ENCODE data around the gene PAGE2B.
"Not testable (repeated sequence)": the region's sequence is repeated elsewhere in the genome, so short reads cannot be mapped to it uniquely, and the experiment has no call there.

Gene PAGE2B

DNA sequence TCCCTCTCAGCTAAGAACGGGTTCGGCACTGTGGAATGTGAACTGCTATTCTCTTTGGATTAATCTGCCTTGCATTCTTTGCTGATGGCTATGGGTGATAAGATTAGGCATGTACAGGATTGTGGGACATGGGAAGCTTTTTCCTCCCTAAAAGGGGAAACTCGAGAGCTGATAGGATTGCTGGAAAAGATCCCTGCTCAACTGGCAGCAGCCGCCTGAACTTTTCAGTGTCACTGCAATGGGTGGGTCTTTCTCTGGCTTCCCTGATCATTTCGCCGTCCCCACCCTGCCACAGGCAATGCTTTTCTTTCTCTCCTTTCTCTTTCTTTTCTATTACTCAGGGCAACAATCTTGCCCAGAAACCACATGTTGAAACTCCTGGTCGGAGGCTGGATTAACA, 34.5 kb downstream of the PAGE2B start:
- no peak for DNase-seq (ENCODE audit: low spot score)

DNA sequence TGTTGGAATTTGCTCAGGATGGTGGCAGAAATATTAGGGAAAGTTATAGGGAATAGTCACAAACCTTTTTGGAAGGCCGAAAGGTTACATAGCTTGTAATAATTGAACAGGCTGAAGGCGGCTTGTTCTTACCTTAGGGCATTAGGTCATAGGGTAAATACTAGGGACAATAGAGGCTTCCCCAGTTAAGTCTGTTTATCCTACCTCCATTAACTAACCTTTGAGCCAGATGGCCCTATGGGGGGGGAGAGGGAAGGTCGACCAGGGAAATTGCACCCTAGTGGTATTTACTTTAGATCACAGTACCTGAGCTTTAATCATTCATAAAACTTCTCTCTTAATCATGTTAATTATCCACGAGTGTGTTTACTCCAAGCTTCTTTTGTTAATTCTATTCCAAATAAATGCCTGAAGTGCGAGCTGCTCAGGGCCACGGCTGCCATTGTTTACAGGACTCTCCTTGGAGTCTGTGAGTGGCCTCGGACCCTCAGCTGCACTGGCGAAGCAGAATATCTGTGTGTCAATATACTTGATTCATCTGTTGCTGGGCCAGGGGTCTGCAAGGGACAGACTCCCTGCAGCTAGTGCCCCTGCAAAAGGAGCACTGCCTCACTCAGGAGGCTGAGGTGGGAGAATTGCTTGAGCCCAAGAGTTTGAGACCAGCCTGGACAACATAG, 36.9 kb downstream of the PAGE2B start:
- DNase-seq (ENCODE audit: low spot score) = no peak

DNA sequence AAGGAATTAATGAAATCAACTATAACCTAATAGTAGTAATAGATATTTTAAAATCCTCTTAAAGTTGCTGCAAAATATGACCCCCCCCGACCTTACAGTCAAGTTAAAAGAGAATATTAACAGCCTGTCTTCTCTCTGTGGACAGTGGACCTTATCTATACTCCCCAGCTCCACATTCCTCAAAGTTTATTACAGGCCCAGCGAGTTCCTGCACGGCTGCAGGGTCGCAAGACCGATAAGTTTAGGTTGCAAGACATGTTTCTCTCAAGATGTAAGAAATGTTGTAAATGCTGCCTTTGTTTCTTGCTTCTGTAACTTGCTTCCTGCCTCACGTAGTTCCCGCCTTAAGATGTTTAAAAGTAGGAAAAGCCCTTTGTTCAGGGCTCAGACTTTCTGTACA, 41.8 kb downstream of the PAGE2B start:
- not testable (repeated sequence) for DNase-seq (ENCODE audit: low spot score)

DNA sequence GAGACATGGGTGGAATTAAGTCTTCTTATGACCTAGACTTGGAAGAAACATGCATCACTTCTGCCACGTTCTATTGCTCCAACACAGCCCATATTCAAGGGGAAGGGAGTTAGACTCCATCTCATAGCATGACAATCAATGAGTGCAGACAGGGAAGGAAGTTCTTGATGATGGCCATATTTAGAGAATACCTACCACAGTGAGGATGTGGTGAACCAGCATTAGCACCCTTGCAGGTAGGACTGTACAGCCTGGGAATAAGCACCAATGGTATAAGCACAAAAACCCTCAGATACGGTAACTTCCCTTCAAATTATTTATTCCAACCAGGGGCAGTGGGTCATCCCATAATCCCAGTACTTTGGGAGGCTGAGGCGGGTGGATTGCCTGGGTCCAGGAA, 43.7 kb downstream of the PAGE2B start:
- no peak for DNase-seq (ENCODE audit: low spot score)

DNA sequence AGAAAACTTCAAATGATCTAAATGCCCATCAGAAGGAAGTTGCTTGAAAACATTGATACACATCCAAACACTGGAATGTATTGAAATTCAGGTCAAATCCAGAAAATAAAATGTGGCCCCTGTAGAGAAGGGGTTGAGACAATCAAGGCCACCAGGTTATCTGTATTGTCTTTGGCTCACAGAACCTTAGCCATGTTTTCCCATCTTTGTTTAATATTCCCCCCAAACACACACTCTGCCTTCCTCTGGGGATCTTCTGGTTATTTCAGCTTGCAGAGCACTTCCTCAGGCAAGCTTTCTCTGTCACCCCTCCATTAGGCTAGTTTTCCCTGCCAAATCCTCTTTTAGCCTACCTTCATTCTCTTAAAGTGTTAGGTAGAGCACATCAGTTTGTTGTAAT, 44.4 kb downstream of the PAGE2B start:
- no peak for DNase-seq (ENCODE audit: low spot score)

DNA sequence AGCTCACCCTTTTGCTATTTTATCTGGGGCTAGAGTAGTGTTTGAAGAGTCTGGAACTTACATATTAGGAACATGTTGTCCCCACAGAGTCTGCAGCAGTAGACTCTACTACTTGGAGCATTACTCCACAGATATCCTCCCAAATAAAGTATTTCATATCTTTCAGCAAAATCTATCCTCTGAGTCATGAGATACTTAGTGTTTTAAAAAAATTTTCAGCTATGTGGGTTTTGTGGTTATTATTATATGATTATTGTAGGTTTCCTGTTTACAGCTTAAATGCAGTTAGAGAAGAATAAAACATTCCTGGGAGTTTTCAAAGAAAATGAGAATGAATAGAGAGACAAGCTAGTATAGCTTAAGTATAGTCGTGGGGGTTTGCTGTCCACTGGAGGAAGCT, 44.9 kb downstream of the PAGE2B start:
- DNase-seq (ENCODE audit: low spot score) = no peak

DNA sequence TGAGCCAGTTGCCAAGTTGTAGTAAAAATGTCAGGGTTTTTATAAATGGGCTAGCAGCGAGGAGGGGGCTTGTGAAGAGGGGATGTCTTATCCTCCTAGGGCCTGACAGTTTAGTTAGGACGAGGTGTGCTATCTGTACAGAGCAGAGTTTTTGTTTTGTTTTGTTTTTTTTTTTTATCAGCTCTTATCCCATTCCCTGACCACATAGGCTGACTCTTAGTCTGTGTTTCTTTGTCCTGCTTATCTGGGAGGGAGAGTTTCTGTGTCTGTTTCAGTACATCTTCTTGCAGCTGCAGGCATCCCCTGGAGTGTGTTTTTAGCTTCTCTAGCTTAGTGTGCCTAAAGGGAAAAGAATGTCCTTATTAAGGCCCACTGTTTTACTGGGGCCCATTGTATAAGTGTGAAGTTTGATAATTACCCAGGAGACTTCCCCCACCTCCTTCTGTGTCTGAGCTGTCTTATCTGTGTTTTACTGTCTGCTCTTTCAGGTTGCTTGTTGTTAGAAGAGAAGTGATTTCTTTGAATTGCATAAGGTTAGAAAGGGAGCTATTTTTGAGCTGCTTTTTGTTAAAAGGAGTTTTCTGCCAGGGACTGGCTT, 46.0 kb downstream of the PAGE2B start:
- no peak for DNase-seq (ENCODE audit: low spot score)

DNA sequence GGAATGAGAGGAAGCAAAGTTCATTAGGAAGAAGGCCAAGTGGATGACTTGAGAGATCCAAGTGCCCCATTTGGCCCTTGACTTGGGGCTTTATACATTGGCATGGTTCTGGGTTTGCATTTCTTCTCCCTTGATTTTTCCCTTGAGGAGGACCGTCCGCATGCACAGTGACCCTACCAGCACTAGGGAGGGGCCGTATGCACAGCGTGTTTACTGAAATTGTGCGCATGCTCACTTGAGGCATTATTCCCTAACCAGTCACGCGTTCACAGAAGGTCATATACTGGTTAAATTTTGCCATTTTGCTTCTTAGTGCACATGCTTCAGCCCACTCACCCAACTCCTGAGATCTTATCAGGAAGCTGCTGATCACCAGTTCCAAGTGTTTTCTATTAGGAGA, 49.1 kb downstream of the PAGE2B start:
- no peak for DNase-seq (ENCODE audit: low spot score)

DNA sequence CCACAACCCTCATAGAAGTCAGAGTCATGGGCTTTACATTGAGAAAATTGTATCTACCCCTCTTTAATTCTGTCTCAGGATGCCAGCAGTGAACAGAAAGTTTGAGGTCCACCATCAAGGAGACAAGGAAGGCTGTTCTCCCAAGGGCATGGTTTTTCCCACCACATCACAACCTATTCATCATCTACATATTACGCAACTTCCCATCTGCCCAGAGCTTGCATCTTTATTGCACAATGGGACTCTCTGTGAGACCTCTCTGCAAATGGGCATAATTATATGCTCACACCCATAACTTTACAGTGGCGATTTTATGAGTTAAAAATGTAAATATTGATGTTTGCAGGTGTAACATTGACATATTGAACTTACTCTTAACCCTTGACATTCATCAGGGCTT, 52.9 kb downstream of the PAGE2B start:
- DNase-seq (ENCODE audit: low spot score) = no peak
